ENCODE results near the gene NF1.

DNA sequence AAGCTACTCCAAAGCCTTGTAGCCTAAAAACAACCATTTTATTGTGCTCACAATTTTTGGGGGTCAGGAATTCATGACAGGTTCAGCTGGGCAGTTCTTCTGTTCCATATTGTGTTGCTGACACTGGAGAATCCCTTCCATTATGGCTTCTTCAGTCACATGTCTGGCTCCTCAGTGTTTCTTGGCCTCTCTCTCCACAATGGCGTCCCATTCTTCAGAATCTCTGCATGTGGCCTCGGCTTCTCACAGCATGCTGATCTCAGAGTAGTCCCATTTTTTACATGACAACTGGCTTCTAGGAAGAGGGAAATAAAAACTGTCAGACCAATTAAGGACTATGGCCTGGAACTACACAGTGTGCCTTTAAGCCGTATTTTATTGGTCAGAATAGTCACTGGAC, 49.7 kb downstream of the NF1 start:
- TF ChIP-seq CTCF (IDR thresholded peaks at IDR 0.05) (no peak), POLR2A (IDR thresholded peaks at IDR 0.05) (no peak)

All from testis (tissue), 2 donors.